ENCODE results near the gene FOSL1. TPM values are rescaled to one million over a fixed set of nuclear protein-coding genes. Genes with fewer than 3 reads are reported as not detected.
A peak's percentile ranks its signal among the peaks of the same experiment; 100 is the strongest.
"Not testable (repeated sequence)": the region's sequence is repeated elsewhere in the genome, so short reads cannot be mapped to it uniquely, and the experiment has no call there.

FOSL1 gene
- total and polyA plus RNA-seq, 2 donors (not counting 1 experiment from before 2014, with no cell fraction given), result 2.3 TPM; not detected in 1

GRCh38 chr11:65892661-65893317, 7.4 kb downstream of the FOSL1 start:
- Histone ChIP-seq H3K27me3 (replicated peaks in 1 of 4; ENCODE audit: control extremely low read depth in 1 of 4, control insufficient read depth in 3 of 4, insufficient read depth in 4 of 4, low read length in 3 of 4) (no peaks in the 10 kb centered on the region), H3K4me3 (ENCODE audit: control extremely low read depth in 1 of 5, extremely low read depth in 1 of 5, insufficient read depth in 1 of 5, low read depth in 2 of 5, low read length in 4 of 5) (peak overlapping the region in 1 of 5 experiments; percentile 49), H3K36me3 (replicated peaks in 1 of 2; ENCODE audit: control extremely low read depth in 1 of 2, control insufficient read depth in 1 of 2, extremely low read depth in 1 of 2, insufficient read depth in 2 of 2, low read length in 1 of 2) (no peaks in the 10 kb centered on the region), H3K9ac (ENCODE audit: low read length) (peak overlapping the region; percentile 54), H2AFZ (ENCODE audit: insufficient read depth, low read depth, low read length, poor library complexity, severe bottlenecking) (no peak overlapping the region), H3K4me2 (replicated peaks; ENCODE audit: low read depth, low read length, poor library complexity, severe bottlenecking) (peak overlapping the region; percentile 99), H3K9me3 (ENCODE audit: control extremely low read depth in 1 of 3, control insufficient read depth in 2 of 3, insufficient read depth in 1 of 3, low read length in 2 of 3) (no peaks in the 10 kb centered on the region), H3K79me2 (ENCODE audit: control insufficient read depth, insufficient read depth, low read length) (peaks cover 21% of the 10 kb centered on the region), H3K27ac (ENCODE audit: low read length in 2 of 2) (peak overlapping the region in 1 of 2 donors; percentile 85), H4K20me1 (ENCODE audit: control insufficient read depth, insufficient read depth, low read length, poor library complexity, severe bottlenecking) (peaks cover 21% of the 10 kb centered on the region), H3K4me1 (ENCODE audit: control insufficient read depth in 2 of 2, insufficient read depth in 2 of 2, low read length in 2 of 2) (peaks cover 47 to 56% of the 10 kb centered on the region in 2 donors)
- Mint-ChIP-seq H3K4me1 (peaks cover 51% of the 10 kb centered on the region), H3K4me3 (peak overlapping the region; percentile 98), H3K27ac (peak overlapping the region; percentile 98), H3K9me3 (ENCODE audit: insufficient read depth) (no peaks in the 10 kb centered on the region), H3K27me3 (no peaks in the 10 kb centered on the region)
- CTCF ChIA-PET, result interaction anchor here (0.8 to 15.5 kb wide), 3 partner anchors 8 to 38 kb away, joined by 4 to 244 read pairs (median 44); partner anchors contain the start of genes CFL1 and MUS81
- DNase-seq (peak; percentile 28), ATAC-seq (ENCODE audit: low read depth) (no peak)
- intact Hi-C loops (cut with micrococcal nuclease), result no loop called here
- 68% methylated on average over 9 of the region's 10 CpGs for WGBS (ENCODE audit: insufficient coverage)
- TF ChIP-seq EZH2 (IDR thresholded peaks at IDR 0.05; ENCODE audit: borderline replicate concordance, insufficient read depth, low read depth, low read length, poor library complexity, severe bottlenecking) (no peak), CTCF (IDR thresholded peaks at IDR 0.05) (no peak)
- POLR2A ChIA-PET, result interaction anchor here (0.7 to 6.2 kb wide), 5 partner anchors 25 to 1623 kb away, joined by 3 to 65 read pairs (median 4); partner anchors contain the start of genes C11orf68, CFL1 and MUS81

- H3K9me3 ChIP-seq (ENCODE audit: control extremely low read depth in 1 of 3, control insufficient read depth in 2 of 3, insufficient read depth in 1 of 3, low read length in 2 of 3); intact Hi-C loops (cut with micrococcal nuclease); H2AFZ ChIP-seq (ENCODE audit: insufficient read depth, low read depth, low read length, poor library complexity, severe bottlenecking); ATAC-seq (ENCODE audit: low read depth); H3K9me3 Mint-ChIP-seq (ENCODE audit: insufficient read depth); H3K27me3 ChIP-seq (replicated peaks in 1 of 4; ENCODE audit: control extremely low read depth in 1 of 4, control insufficient read depth in 3 of 4, insufficient read depth in 4 of 4, low read length in 3 of 4); H3K27me3 Mint-ChIP-seq; H3K36me3 ChIP-seq (replicated peaks in 1 of 2; ENCODE audit: control extremely low read depth in 1 of 2, control insufficient read depth in 1 of 2, extremely low read depth in 1 of 2, insufficient read depth in 2 of 2, low read length in 1 of 2): not testable (repeated sequence)
- Histone ChIP-seq H3K27ac (ENCODE audit: low read length in 2 of 2) (peak overlapping the region; percentile 4 to 85), H3K4me3 (ENCODE audit: control extremely low read depth in 1 of 5, extremely low read depth in 1 of 5, insufficient read depth in 1 of 5, low read depth in 2 of 5, low read length in 4 of 5) (peak overlapping the region; percentile 6 to 88 (median 63)), H3K4me2 (replicated peaks; ENCODE audit: low read depth, low read length, poor library complexity, severe bottlenecking) (peak overlapping the region; percentile 99), H3K4me1 (ENCODE audit: control insufficient read depth in 2 of 2, insufficient read depth in 2 of 2, low read length in 2 of 2) (peaks cover 52 to 62% of the 10 kb centered on the region in 2 donors), H3K9ac (ENCODE audit: low read length) (peak overlapping the region; percentile 96), H3K79me2 (ENCODE audit: control insufficient read depth, insufficient read depth, low read length) (peaks cover 24% of the 10 kb centered on the region), H4K20me1 (ENCODE audit: control insufficient read depth, insufficient read depth, low read length, poor library complexity, severe bottlenecking) (peaks cover 21% of the 10 kb centered on the region)
- POLR2A ChIA-PET, result interaction anchor here (1.0 to 6.2 kb wide), 4 partner anchors 26 to 110 kb away, joined by 4 to 65 read pairs (median 7); partner anchors contain the start of genes BANF1, C11orf68, CFL1 and MUS81
- Mint-ChIP-seq H3K27ac (peak overlapping the region; percentile 98), H3K4me3 (peak overlapping the region; percentile 98), H3K4me1 (peaks cover 57% of the 10 kb centered on the region)
- 62% methylated on average over 5 of the region's 5 CpGs for WGBS (ENCODE audit: insufficient coverage)
- CTCF ChIA-PET, result interaction anchor here (0.8 to 15.5 kb wide), 6 partner anchors 8 to 180 kb away, joined by 4 to 244 read pairs (median 36); partner anchors contain the start of genes CFL1, FOSL1, KAT5 and MUS81
- peak; percentile 25 for DNase-seq
Measured at GRCh38 chr11:65892137-65892540, 8.0 kb downstream of the FOSL1 start.
